NCI-H2227 (cell line): ENCODE measurements around the gene CLDN14.

ENCODE experiments used
- DNase-seq: peaks from one replicate; lab custom pipeline; 2025; ENCODE audit not compliant: unreplicated experiment; lab: John Stamatoyannopoulos, UW

The CLDN14 gene

DNA sequence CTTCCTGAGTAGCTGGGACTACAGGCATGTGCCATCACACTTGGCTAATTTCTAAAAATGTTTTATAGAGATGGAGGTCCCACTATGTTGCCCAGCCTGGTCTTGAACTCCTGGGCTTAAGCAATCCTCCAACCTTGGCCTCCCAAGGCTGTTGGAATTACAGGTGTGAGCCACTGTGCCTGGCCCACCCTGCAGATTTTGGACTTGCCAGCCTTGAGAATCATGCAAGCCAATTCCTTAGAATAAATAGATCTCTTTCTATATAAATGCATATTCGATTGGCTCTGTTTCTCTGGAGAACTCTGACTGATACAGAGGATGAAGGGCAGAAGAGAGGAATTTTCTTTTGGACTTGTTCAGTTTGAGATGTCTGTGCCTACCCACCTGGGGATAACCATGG is 6.7 kb downstream of the CLDN14 start:
- DNase-seq, result no peak

DNA sequence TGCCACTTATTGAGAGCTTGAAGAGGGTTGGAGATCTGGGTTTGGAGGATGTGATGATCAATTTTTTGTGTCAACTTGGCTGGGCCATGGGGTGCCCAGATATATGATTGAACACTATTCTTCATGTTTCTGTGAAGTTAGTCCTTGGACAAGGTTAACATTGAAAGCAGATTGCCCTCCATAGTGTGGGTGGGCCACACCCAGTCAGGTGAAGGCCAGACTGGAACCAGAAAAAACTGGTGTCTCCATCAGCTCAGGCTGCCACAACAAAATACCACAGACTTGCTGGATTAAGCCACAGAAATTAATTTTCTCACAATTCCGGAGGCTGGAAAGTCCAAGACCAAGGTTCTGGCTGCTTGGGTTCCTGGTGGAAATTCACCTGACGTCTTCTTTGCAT is 7.5 kb downstream of the CLDN14 start:
- DNase-seq, result no peak

DNA sequence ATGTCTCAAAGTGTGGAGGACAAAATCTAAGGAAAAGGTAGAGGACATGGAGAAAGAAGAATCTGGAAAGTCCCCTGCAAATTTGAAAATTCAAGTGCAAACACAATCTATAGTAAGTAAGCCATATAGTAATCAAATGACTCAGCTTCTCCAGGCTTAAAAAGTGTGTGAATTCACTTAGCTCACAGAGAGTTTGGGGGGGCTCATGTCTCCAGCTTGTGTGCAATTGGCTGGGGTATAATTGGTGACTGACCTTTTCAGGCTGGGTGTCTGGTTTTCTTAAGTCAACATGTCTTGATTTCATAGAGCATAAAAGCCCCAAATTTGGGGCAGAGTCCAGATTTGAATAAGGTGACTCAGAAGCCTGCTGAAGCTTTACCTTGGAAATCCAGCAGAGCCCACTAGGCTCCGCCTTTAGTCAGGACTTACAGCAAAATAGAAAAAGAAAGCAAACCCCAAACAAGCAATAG is 8.6 kb downstream of the CLDN14 start:
- DNase-seq, result no peak

DNA sequence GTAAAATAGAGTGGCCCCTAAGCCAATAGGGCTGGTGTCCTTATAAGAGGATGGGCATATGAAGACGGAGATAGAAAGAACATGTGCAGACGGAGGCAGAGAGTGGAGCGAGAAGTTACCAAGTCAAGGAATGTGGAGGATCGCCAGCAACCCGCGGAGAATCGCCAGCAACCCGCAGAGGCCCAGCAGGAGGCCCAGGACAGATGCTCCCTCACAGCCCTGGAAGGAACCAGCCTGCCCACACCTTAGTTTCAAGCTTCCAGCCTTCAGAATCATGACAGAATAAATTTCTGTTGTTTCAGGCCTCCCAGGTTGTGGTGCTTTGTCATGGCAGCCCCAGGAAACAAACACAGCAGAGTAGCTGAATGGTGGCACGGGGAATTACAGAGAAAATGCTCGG is 9.6 kb downstream of the CLDN14 start:
- no peak for DNase-seq

DNA sequence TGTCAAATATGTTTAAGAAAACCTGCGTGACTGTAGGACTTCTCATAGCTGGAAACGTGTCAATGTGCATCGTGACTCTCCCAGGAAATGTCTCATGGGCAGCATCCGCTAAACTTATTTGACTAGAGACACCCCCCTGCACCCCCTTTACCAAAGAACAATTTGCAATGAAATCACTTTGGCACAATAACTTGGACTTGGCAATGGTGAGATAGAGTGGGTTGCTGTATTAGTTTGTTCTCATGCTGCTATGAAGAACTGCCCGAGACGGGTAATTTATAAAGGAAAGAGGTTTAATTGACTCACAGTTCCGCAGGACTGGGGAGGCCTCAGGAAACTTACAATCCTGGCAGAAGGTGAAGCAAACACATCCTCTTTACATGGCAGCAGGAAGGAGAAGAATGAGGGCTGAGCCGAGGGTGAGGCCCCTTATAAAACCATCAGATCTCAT is 13.8 kb downstream of the CLDN14 start:
- DNase-seq, result no peak

DNA sequence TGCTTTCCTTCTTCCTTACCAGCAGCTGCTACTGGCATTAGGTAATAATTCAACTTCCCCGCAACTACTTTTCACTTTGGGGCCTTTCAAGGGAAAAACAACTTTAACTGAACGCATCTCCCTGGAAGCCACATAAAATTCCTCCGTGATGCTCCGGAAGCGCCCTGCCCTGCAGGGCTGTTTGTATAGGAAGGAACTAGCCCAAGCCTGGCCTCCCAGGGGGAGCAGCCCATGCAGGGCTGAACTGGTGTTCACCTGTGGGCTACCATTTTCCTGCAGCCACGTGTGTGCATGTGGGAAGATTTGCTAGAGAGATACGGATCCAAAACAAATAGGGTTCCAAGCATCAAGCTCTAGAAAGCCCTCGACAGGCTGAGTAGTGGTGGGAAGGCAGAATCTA is 14.4 kb downstream of the CLDN14 start:
- DNase-seq, result no peak

DNA sequence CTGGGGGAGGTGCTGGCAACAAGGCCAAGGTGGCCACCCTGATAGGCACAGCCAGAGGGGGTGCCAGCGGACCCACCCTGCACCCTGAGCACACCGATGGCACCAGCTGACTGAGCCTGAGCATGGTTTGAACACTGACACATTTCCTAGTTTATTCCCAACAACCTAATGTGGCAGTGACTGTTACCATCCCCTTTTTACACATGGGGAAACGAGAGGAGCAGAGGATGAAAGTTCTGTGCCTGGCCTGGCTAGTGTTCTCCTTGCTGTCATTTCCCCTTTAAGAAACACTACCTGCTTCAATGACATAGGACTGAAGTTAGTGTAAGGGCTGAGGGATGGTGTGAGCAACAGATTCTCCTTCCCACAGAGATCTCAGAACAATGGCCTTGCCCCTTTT is 15.3 kb downstream of the CLDN14 start:
- DNase-seq, result no peak

DNA sequence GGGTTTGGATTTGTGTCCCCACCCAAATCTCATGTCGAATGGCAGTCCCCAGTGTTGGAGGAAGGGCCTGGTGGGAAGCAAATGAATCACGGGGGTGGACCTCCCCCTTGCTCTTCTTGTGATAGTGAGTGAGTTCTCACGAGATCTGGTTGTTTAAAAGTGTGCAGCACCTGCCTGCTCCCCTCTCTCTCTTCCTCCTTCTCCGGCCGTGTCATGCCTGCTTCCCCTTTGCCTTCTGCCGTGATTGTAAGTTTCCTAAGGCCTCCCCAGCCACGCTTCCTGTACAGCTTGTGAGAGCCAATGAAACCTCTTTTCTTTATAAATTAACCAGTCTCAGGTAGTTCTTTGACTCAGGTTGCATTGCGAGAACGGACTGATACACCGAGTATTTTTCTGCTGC is 15.9 kb downstream of the CLDN14 start:
- no peak for DNase-seq

DNA sequence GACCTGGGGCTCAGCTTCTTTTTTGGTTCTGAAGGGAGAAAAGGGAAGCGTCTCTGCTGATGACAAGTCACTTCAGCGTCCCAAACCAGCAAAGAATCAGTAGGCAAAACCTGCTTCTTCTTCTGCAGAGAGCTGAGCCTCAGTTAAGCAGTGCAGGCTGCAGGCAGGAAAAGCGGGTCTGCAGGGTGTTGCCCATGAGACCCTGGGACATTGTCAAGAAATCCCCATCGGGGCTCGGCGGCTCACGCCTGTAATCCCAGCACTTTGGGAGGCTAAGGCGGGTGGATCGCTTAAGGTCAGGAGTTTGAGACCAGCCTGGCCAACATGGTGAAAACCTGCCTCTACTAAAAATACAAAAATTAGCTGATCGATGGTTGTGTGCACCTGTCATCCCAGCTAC is 16.7 kb downstream of the CLDN14 start:
- DNase-seq, result no peak

DNA sequence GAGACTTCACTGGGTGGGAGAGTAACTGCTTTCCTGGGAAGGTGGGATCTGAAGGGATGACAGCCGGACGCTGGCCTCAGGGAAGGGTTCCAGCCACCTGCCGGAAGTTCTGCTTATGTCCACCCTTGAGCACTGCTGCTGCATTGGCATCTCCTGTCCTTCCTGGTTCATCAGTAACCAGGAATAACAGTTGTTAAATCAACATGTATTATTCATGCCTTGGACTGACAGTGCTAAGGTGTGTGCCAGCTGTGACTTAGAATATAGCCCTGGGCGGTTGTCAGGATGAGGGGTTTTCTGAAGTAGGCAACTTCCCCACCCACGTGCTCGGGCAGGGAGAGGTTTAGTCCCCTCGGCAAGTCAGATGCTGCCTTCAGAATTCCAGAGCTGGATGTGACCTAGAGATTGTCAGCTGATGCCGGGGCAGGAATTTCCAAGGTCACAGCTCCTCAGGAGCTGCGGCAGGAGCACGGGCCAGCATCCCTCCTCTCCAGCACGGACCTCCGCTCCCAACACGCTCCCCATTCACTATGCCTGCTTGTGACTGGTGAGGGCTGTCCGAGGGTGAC is 17.9 kb downstream of the CLDN14 start:
- DNase-seq, result no peak

DNA sequence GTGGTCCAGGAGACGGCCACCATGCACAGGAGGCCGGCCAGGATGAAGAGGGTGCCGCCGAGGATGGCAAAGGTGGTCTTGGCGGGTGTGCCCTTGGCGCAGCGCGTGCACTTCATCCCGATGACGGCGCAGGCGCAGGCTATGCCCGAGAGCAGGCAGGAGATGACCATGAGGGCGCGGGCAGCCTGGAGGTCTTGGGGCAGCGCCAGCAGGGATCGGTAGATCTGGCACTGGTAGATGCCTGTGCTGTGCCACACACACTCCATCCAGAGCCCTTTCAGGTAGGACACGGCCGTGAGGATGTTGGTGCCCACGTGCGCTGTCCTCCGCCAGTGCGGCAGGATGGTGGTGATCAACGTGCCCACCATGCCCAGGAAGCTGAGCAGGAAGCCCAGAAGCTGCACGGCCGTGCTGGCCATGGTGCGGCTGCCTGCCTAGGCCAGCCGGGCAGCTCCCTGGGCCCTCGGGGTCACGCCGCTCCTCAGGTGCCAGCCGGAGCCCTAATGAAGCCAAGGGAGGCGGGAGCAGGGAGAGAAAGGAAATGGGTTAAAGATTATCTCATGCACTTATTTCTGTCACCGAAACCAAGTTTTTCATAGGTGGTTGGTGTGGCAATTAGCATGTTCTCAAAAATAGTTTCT is 18.5 kb downstream of the CLDN14 start:
- DNase-seq, result no peak

DNA sequence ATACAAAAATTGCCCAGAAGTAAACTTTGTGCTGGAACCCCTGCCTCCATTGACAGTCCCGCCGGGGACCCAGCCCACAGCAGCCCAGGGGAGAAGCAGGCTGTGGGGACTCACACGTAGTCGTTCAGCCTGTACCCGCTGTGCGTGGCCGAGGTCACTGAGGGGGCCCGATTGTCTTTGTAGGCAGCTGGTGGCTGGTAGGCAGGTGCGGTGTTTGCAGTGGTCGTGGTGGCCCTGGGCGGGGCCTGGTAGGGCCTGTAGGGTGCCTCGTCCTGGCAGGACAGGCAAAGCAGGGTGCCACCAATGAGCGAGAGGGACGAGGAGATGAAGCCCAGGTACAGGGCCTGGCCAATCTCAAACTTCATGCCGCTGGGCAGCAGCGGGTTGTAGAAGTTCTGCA is 19.1 kb downstream of the CLDN14 start:
- DNase-seq, result no peak

DNA sequence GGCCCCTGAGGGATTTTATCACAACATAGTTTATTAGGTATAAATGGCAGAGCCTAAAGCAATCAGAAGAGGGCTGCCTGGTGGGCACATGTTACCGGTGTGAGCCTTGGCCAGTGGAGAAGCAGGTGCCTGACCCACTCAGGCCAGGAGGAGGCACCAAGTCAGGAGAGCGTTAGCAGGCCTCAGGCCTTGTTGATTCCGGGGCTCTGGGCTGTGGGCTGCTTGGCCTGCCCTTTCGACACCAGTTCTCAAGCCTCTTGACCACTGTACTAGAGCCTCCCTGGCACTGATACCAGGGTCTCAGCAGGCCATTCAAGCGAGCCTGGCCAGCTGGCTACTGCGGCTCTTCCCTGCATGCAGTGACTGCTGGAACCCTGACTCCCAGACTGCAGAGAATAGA is 20.8 kb downstream of the CLDN14 start:
- no peak for DNase-seq

DNA sequence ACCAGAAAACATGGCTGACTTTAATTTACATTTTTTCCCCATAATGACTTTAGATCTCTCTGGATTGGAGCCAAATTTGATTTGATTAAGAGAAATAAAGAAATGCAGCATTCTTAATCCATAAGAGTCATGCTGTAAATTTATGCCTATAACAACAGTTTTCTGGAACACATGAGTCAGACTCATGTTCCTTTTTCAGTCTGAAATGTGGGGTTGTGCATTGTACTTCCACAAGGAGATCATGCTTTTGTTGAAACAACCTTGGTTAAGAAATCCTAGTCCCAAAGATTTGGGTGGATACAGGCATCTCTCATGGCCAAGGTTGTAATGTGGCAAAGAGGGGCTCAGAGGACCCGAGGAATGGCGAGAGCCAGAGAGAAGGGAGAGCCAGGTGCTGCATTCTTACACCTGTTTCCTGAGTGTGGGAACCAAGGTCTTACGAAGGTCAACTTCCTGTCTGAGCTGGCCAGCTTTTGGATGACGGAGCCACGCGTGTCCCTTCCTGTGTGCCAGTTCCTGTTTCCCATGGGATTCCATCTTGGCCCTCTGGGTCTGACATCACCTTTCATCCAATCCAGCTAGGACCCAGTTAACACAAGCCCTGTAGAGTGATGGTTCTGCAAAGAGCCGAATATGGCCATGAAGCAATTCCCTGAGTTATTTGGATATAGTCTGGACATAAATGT is 23.1 kb downstream of the CLDN14 start:
- DNase-seq, result no peak

DNA sequence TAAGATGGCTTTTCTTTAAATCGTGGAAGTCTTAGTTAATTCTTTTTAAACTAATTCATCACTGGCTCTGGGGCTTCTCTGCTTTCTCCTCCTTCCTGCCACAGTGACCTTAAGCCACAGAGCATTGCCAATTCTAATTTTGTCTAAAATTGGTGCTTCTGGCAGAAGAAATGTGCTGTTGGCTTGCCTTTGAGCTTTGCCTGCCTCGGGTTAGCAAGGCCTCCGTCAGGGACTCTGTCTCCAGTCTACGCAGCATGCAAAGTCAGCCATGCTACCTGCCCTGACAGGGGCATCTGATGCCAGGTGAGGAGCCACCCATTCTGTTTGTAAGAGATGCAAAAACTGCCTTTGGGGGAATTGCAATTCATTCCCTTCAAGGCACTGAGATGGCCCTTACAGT is 25.2 kb downstream of the CLDN14 start:
- no peak for DNase-seq

DNA sequence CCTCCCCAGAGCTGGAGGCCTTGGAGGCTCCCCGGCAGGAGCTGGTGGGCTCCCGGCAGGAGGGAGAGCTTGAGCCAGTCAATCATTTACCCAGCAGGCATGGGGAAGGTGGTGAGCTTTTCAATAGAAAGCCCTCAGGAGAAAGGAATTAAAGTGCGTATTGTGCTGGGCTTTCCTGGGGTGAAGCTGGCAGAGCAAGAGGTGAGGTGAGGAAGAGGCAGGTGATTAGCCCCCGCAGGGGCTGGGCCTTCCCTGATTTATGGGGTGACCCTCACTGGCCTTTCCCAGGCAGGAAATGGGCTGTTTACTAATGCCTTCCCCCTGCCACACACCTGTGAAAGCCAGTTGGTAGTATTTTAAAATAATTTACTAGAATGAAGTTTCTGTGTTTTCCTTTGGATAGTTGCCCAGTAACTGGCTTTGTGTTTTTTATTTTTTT is 25.8 kb downstream of the CLDN14 start:
- peak; percentile 36 for DNase-seq

DNA sequence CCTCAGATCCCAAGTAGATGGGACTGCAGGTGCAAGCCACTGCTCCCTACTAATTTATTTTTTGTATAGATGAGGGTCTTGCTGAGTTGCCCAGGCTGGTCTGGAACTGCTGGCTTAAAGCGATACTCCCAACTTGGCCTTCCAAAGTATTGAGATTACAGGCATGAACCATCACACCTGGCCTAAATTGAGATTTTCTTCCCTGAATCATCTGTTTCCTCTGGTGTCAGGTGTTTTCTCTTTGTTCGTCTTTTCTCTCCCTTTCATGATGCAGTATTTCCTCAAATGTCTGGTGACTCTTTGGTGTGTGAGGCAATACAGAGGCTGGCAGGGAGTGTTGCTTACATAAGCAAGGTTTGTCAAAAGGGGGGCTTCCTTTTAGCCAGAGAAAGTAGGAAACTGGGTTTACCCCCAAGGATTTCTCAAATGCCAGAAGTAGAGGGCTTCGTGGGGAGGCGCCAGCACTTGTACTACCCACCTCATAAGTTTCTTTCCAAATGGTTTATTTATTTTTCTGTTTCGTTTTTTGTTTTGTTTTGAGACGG is 27.6 kb downstream of the CLDN14 start:
- no peak for DNase-seq

DNA sequence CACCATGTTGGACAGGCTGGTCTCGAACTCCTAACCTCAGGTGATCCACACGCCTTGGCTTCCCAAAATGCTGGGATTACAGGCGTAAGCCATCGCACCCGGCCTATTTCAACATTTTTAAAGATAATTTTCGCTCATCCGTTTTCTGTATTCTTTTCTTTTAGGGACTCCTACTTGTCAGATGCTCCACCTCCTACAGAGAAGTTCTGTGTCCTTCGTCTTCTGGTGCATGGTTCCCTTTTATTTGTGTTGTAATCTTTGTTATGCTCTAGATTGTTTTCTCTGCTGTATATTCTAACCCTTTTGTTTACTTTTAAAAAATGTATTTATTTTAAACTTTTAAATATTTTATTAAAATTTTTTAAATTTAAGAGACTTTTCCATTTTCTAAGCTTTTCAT is 28.4 kb downstream of the CLDN14 start:
- DNase-seq, result no peak

DNA sequence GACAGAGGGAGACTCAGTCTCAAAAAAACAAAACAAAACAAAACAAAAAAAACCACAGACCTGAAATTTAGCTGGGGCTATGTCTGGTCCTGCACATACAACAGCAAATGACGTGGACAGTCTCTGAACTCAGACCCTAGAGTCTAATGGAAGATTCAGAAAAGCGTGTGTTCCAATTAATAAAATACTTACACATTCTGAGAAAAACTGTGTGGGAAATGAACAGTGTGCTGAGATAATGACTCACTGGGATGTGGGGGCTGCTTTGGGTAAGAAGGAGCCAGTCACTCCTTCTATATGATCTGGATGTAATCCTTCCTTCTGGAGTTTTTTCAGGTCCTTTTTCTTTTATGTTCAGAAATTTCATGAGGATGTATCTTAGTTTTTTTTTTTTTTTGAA is 29.4 kb downstream of the CLDN14 start:
- no peak for DNase-seq

DNA sequence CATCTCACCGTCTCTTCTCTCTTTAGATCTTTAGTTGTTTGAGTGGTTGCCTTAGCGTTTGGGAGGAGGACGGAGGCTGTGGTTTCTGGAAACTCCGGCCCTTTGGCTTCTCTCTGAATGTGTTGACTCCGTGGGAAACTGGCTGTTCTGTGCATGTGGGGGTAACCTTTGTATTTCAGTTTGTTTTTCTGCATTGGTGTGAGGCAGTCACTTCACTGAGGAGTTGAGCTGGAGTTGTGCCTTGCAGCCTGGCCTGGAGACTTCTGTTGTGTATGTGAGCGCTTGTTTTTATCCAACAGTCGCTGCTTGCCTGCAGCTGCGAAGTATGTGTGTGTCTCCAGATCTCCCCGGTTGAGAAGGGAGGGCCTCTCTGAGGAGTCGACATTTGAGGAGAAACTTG is 33.6 kb downstream of the CLDN14 start:
- no peak for DNase-seq

DNA sequence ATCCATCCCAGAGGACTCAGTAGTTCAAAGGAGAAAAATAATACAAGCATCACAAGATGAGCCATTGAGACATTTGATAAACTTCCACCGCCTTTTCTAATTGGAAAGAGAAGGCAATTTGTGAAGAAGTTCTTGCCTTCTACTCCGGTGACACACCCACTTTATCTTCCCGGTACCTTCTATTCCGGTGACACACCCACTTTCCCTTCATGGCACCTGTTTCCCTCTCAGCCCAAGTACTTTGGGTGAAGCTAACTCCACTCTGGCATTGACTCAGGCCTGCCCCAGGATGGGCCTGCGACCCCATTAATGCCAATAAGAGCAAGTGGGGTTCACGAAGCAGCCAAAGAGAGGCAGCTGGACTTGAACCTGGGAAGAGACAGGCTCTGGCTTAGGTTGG is 38.2 kb downstream of the CLDN14 start:
- DNase-seq, result no peak

DNA sequence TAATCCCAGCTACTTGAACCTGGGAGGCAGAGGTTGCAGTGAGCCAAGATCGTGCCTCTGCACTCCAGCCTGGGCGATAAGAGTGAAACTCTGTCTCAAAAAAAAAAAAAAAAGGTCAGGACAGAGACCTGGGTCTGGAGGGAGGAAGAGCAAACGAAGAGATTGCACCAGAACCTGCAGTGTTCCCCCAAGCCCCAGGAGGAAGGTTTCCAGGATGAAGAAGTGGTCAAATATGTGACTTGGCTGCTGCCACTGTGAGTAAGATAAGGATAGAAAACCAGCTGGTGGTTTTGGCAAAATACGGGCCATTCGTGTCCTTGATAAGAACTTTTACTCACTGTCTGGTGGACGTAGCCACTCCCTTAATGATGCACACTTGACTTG is 42.2 kb downstream of the CLDN14 start:
- no peak for DNase-seq
